Measurements from ENCODE around the gene LRRC34. TPM values are rescaled to one million over a fixed set of nuclear protein-coding genes. Genes with fewer than 3 reads are reported as not detected.
A peak's percentile ranks its signal among the peaks of the same experiment; 100 is the strongest.

LRRC34 gene
- total and polyA plus RNA-seq, 9 of the 15 experiments (the other 6 are each of a cell fraction or from before 2014, with no cell fraction given), result 0.17 to 0.30 TPM; not detected in 7

- H3K27ac ChIP-seq (ENCODE audit: extremely low read depth, low read depth, low read length), result no peak overlapping the region
- no peaks in the 10 kb centered on the region for H4K20me1 ChIP-seq (replicated peaks; ENCODE audit: control insufficient read depth, insufficient read depth, low read length)
- POLR2A ChIA-PET, result interaction anchor here (0.8 to 1.2 kb wide), 2 partner anchors 8 to 10 kb away, joined by 3 to 6 read pairs; no protein-coding TSS in a partner anchor
- H3K4me3 ChIP-seq, result no peak overlapping the region
- H3K9ac ChIP-seq (ENCODE audit: insufficient read depth in 1 of 2, low read depth in 2 of 2, low read length in 2 of 2), result no peak overlapping the region
- H3K4me2 ChIP-seq (ENCODE audit: insufficient read depth, low read length), result no peak overlapping the region
- CTCF ChIA-PET (ENCODE audit: low intra/inter-chr PET ratio), result no interaction called here
- peak; percentile 69 for ATAC-seq
- 8% methylated on average over 2 of the region's 2 CpGs for WGBS (ENCODE audit: insufficient coverage, low coverage, missing lambda C conversion rate)
- H3K79me2 ChIP-seq (ENCODE audit: control insufficient read depth, insufficient read depth, low read length), result peaks cover 20% of the 10 kb centered on the region
- no TSS peak for BruUV-seq (replicated peaks)
- no peak overlapping the region for H2AFZ ChIP-seq (ENCODE audit: low read depth, low read length)
- TF ChIP-seq ZSCAN29 (IDR thresholded peaks at IDR 0.05) (no peak), XRCC4 (IDR thresholded peaks at IDR 0.05; ENCODE audit: extremely low read depth, insufficient read depth, insufficient read length) (no peak), HIVEP1 (CRISPR knock-in tag; IDR thresholded peaks at IDR 0.05) (no peak)
- H3K36me3 ChIP-seq (ENCODE audit: control insufficient read depth, insufficient read depth, low read length), result peaks cover 96% of the 10 kb centered on the region
- no peaks in the 10 kb centered on the region for H3K9me3 ChIP-seq (replicated peaks; ENCODE audit: control insufficient read depth, insufficient read depth, low read depth, low read length)
- no peaks in the 10 kb centered on the region for H3K9me1 ChIP-seq (ENCODE audit: control insufficient read depth, insufficient read depth, low read length)
- peak; percentile 49 for FAIRE-seq
- in situ Hi-C loops (cut with MboI) (no loop called here), intact Hi-C loops (cut with micrococcal nuclease) (no loop called here)
- no peak for DNase-seq (ENCODE audit: extremely low read depth in 1 of 4, low spot score in 3 of 4)
- H3K27me3 ChIP-seq (ENCODE audit: control insufficient read depth in 2 of 2, insufficient read depth in 2 of 2, low read length in 2 of 2), result no peaks in the 10 kb centered on the region
- peaks cover 0 to 13% of the 10 kb centered on the region in 2 experiments; a peak in 3 of 5 replicates for H3K4me1 ChIP-seq (replicated peaks in 1 of 2; ENCODE audit: control insufficient read depth in 2 of 2, insufficient read depth in 2 of 2, low read length in 2 of 2)
Measured at GRCh38 chr3:169780742-169781141, 32.0 kb downstream of the LRRC34 start.

- FAIRE-seq (no peak), DNase-seq (ENCODE audit: extremely low read depth in 1 of 4, low spot score in 3 of 4) (no peak), ATAC-seq (no peak)
- BruUV-seq (replicated peaks), result no TSS peak
- intact Hi-C loops (cut with micrococcal nuclease), result no loop called here
- Histone ChIP-seq H2AFZ (ENCODE audit: low read depth, low read length) (no peak overlapping the region), H3K9ac (ENCODE audit: insufficient read depth in 1 of 2, low read depth in 2 of 2, low read length in 2 of 2) (no peak overlapping the region), H3K4me2 (ENCODE audit: insufficient read depth, low read length) (no peak overlapping the region), H3K27me3 (ENCODE audit: control insufficient read depth in 2 of 2, insufficient read depth in 2 of 2, low read length in 2 of 2) (no peaks in the 10 kb centered on the region), H3K4me1 (replicated peaks in 1 of 2; ENCODE audit: control insufficient read depth in 2 of 2, insufficient read depth in 2 of 2, low read length in 2 of 2) (peaks cover 12 to 23% of the 10 kb centered on the region in 2 experiments; a peak in 4 of 5 replicates), H3K9me3 (replicated peaks; ENCODE audit: control insufficient read depth, insufficient read depth, low read depth, low read length) (no peaks in the 10 kb centered on the region), H3K27ac (ENCODE audit: extremely low read depth, low read depth, low read length) (no peak overlapping the region), H4K20me1 (replicated peaks; ENCODE audit: control insufficient read depth, insufficient read depth, low read length) (no peaks in the 10 kb centered on the region), H3K4me3 (no peak overlapping the region), H3K9me1 (ENCODE audit: control insufficient read depth, insufficient read depth, low read length) (no peaks in the 10 kb centered on the region), H3K36me3 (ENCODE audit: control insufficient read depth, insufficient read depth, low read length) (peaks cover 85% of the 10 kb centered on the region), H3K79me2 (ENCODE audit: control insufficient read depth, insufficient read depth, low read length) (peaks cover 49% of the 10 kb centered on the region)
- ChIA-PET CTCF (ENCODE audit: low intra/inter-chr PET ratio) (no interaction called here), POLR2A (no interaction called here)
- no peak for TF ChIP-seq KAT8 (IDR thresholded peaks at IDR 0.05; ENCODE audit: low read depth)
- TF ChIP-seq ZNF551 (CRISPR knock-in tag; IDR thresholded peaks at IDR 0.05), result no peak
- no peak for TF ChIP-seq RFX1 (IDR thresholded peaks at IDR 0.05)
- peak; percentile 55; the same call in 1 of the 2 replicates for TF ChIP-seq ZNF121 (CRISPR knock-in tag; conservative IDR thresholded peaks at IDR 0.05)
- TF ChIP-seq ZNF316 (IDR thresholded peaks at IDR 0.05), result no peak
- in situ Hi-C loops (cut with MboI), result no loop called here
- WGBS (ENCODE audit: insufficient coverage, low coverage, missing lambda C conversion rate), result 98% methylated on average over 4 of the region's 4 CpGs
Measured at GRCh38 chr3:169777822-169778221, 34.9 kb downstream of the LRRC34 start.
